WTC11 (cell line): ENCODE data around the gene CDCP1.

ENCODE experiments used
- ATF2 ChIP-seq: sonication (generic); formaldehyde crosslinking; IDR thresholded peaks from 2 replicates; pipeline ENCODE4 v1.8.1; 2022; ENCODE audit warnings: low read depth, missing genetic modification reagents, borderline replicate concordance
- NR3C1 ChIP-seq: sonication (generic); formaldehyde crosslinking; conservative IDR thresholded peaks from 2 replicates; pipeline ENCODE4 v1.8.1; 2023; ENCODE audit warnings: low read depth, mild to moderate bottlenecking, missing genetic modification reagents
- SP1 ChIP-seq: sonication (generic); formaldehyde crosslinking; conservative IDR thresholded peaks from 2 replicates; pipeline ENCODE4 v1.8.1; 2022; ENCODE audit warnings: missing genetic modification reagents
- STAT6 ChIP-seq: sonication (generic); formaldehyde crosslinking; conservative IDR thresholded peaks from 2 replicates; pipeline ENCODE4 v1.8.1; 2023; ENCODE audit warnings: mild to moderate bottlenecking, low read depth, missing genetic modification reagents, moderate library complexity
- TCF7 ChIP-seq: sonication (generic); formaldehyde crosslinking; IDR thresholded peaks from 2 replicates; pipeline ENCODE4 v1.8.0; 2022; ENCODE audit warnings: mild to moderate bottlenecking, low read depth, missing genetic modification reagents, moderate library complexity
- ZNF396 ChIP-seq: fragments of 250-450 bp; sonication (Bioruptor Pico); IDR thresholded peaks from 2 replicates; pipeline ENCODE4 v1.8.0; 2021; ENCODE audit warnings: mild to moderate bottlenecking, moderate library complexity, borderline replicate concordance
- TF ChIP-seq, protein P1 (sequence below): fragments of 200-600 bp; IDR thresholded peaks from 2 replicates; pipeline ENCODE4 v1.8.0; 2022; ENCODE audit warnings: antibody characterized with exemption
- TF ChIP-seq, protein P2 (sequence below): sonication (generic); formaldehyde crosslinking; IDR thresholded peaks from 2 replicates; pipeline ENCODE4 v1.8.0; 2022; ENCODE audit warnings: mild to moderate bottlenecking, missing genetic modification reagents
- TF ChIP-seq, protein P3 (sequence below): sonication (generic); formaldehyde crosslinking; IDR thresholded peaks from 2 replicates; pipeline ENCODE4 v1.8.0; 2023; ENCODE audit warnings: mild to moderate bottlenecking, missing genetic modification reagents
- TF ChIP-seq, protein P4 (sequence below): sonication (generic); formaldehyde crosslinking; IDR thresholded peaks from 2 replicates; pipeline ENCODE4 v1.8.1; 2023; ENCODE audit warnings: mild to moderate bottlenecking, missing genetic modification reagents, moderate library complexity

DNA sequence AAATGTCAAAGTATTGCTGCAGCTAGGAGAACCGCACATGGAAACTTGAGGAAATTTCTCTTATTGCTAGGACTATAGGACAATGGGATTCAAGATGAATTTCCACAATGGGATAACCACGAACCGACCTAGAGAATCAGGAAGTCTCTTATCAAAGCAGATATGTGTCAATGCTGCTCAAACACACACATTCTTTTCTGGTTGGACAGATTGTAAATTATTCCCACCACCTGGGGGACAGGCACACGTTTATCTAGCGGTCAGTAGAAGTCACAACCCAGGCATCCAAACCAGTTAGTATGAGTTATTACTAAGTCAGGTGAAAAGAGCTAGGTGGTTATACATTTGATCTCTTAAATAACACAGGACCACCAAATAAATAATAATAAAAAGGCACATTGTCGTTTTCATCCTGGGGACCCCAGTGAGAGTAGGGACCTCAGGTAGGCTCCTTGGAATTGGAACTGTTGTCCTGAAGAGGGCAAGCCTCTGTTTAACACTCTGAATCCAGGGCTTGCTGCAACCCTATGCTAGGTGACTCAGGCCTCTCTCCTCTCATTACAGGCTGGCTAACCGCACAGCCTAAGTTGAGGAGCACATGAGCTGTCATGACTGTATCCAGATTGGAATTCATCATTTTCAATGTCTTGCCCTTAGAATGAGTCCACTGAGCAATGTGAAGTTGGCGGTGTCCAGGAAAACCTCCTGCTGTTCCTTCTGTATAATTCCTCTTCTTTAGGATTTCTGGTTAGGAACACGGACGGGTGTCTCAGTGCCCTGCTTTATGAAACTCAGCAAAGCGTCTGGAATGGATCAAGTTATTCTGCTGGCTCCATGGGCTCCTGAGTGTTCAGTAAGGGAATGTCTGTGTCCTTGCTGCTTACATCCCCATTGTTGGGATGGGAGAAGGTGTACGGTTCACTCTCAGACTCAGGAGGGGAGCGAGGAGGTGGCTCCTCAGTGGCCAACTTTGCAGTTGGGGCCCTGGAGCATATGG lies 61.1 kb downstream of the CDCP1 start:
- TF ChIP-seq STAT6 (no peak), NR3C1 (no peak), ZNF396 (no peak), SP1 (no peak), TCF7 (CRISPR knock-in tag) (no peak), ATF2 (no peak)
- TF ChIP-seq, protein P1, sequence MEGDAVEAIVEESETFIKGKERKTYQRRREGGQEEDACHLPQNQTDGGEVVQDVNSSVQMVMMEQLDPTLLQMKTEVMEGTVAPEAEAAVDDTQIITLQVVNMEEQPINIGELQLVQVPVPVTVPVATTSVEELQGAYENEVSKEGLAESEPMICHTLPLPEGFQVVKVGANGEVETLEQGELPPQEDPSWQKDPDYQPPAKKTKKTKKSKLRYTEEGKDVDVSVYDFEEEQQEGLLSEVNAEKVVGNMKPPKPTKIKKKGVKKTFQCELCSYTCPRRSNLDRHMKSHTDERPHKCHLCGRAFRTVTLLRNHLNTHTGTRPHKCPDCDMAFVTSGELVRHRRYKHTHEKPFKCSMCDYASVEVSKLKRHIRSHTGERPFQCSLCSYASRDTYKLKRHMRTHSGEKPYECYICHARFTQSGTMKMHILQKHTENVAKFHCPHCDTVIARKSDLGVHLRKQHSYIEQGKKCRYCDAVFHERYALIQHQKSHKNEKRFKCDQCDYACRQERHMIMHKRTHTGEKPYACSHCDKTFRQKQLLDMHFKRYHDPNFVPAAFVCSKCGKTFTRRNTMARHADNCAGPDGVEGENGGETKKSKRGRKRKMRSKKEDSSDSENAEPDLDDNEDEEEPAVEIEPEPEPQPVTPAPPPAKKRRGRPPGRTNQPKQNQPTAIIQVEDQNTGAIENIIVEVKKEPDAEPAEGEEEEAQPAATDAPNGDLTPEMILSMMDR = no peak
- TF ChIP-seq, protein P2, sequence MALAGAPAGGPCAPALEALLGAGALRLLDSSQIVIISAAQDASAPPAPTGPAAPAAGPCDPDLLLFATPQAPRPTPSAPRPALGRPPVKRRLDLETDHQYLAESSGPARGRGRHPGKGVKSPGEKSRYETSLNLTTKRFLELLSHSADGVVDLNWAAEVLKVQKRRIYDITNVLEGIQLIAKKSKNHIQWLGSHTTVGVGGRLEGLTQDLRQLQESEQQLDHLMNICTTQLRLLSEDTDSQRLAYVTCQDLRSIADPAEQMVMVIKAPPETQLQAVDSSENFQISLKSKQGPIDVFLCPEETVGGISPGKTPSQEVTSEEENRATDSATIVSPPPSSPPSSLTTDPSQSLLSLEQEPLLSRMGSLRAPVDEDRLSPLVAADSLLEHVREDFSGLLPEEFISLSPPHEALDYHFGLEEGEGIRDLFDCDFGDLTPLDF (CRISPR knock-in tag) = no peak
- TF ChIP-seq, protein P3, sequence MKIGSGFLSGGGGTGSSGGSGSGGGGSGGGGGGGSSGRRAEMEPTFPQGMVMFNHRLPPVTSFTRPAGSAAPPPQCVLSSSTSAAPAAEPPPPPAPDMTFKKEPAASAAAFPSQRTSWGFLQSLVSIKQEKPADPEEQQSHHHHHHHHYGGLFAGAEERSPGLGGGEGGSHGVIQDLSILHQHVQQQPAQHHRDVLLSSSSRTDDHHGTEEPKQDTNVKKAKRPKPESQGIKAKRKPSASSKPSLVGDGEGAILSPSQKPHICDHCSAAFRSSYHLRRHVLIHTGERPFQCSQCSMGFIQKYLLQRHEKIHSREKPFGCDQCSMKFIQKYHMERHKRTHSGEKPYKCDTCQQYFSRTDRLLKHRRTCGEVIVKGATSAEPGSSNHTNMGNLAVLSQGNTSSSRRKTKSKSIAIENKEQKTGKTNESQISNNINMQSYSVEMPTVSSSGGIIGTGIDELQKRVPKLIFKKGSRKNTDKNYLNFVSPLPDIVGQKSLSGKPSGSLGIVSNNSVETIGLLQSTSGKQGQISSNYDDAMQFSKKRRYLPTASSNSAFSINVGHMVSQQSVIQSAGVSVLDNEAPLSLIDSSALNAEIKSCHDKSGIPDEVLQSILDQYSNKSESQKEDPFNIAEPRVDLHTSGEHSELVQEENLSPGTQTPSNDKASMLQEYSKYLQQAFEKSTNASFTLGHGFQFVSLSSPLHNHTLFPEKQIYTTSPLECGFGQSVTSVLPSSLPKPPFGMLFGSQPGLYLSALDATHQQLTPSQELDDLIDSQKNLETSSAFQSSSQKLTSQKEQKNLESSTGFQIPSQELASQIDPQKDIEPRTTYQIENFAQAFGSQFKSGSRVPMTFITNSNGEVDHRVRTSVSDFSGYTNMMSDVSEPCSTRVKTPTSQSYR = no peak
- TF ChIP-seq, protein P4, sequence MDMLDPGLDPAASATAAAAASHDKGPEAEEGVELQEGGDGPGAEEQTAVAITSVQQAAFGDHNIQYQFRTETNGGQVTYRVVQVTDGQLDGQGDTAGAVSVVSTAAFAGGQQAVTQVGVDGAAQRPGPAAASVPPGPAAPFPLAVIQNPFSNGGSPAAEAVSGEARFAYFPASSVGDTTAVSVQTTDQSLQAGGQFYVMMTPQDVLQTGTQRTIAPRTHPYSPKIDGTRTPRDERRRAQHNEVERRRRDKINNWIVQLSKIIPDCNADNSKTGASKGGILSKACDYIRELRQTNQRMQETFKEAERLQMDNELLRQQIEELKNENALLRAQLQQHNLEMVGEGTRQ (CRISPR knock-in tag) = no peak
